Stomach (tissue), 9 donors: ENCODE measurements around the gene TENM3. TPM values are rescaled to one million over a fixed set of nuclear protein-coding genes. Genes with fewer than 3 reads are reported as not detected.

Experiments used
- DNase-seq, 2 donors: peaks; one replicate each; pipeline versions ENCODE4 v3.0.0 to v3.0.0-alpha.2; 2013 to 2019
- H3K27ac ChIP-seq, 5 donors: fragments of 200-600 bp in 4 of 5; sonication (generic) in 4 of 5; one replicate each; pipeline ENCODE4 v1.5.1; 2013 to 2019; ENCODE audit warnings: mild to moderate bottlenecking in 1 of 5, moderate library complexity in 1 of 5
- H3K27me3 ChIP-seq, 3 donors: fragments of 200-600 bp; sonication (generic); one replicate each; pipeline ENCODE4 v1.5.1; 2017 to 2019; ENCODE audit warnings: mixed run types in 1 of 3
- H3K36me3 ChIP-seq, 4 donors: fragments of 200-600 bp; sonication (generic); 1 replicate in 3 of 4; 2 replicates in 1 of 4; pipeline ENCODE4 v1.5.1; 2016 to 2019
- H3K4me1 ChIP-seq, 4 donors: fragments of 200-600 bp; sonication (generic); one replicate each; pipeline ENCODE4 v1.5.1; 2016 to 2019
- H3K4me3 ChIP-seq, 4 donors: fragments of 200-600 bp; sonication (generic) in 3 of 4; one replicate each; pipeline ENCODE4 v1.5.1; 2016 to 2019; ENCODE audit warnings: mild to moderate bottlenecking in 1 of 4
- H3K9me3 ChIP-seq, 4 donors: fragments of 200-600 bp; sonication (generic); one replicate each; pipeline ENCODE4 v1.5.1; 2016 to 2019
- CTCF ChIP-seq, 7 experiments: fragments of 450-650 bp in 4 of 7; fragments of 200-600 bp in 3 of 7; sonication (generic) in 3 of 7; IDR thresholded peaks; one replicate each; pipeline ENCODE4 v1.5.1; 2016 to 2019; ENCODE audit warnings: antibody characterized with exemption in 7 of 7, control low read depth in 2 of 7, mild to moderate bottlenecking in 1 of 7
- EP300 ChIP-seq: sonication (generic); formaldehyde crosslinking; IDR thresholded peaks from one replicate; pipeline ENCODE4 v1.6.1; 2017; ENCODE audit warnings: antibody characterized with exemption
- POLR2A ChIP-seq, 4 donors: fragments of 450-650 bp; IDR thresholded peaks; one replicate each; pipeline ENCODE4 v1.6.1; 2016; ENCODE audit warnings: antibody characterized with exemption in 4 of 4, control low read depth in 2 of 4, mild to moderate bottlenecking in 1 of 4, moderate library complexity in 1 of 4
- POLR2AphosphoS5 ChIP-seq, 3 donors: sonication (generic); formaldehyde crosslinking; IDR thresholded peaks; one replicate each; pipeline ENCODE4 v1.6.1; 2016; ENCODE audit warnings: antibody characterized with exemption in 3 of 3
- WGBS, 5 donors: extraction: QIAGEN DNeasy Blood & Tissue Kit in 3 of 5; methylation state at CpG; one replicate each; pipeline versions ENCODE4 v1.1.5 to v1.1.7; 2013 to 2018; 5-methylcytosine and 5-hydroxymethylcytosine counted together
- intact Hi-C: fragments of 100-400 bp; cut with DNase I; formaldehyde crosslinking; loops from one replicate; pipeline ENCODE4 v1.15.1; 2023; ENCODE audit warnings: low total_unique reads
- polyA plus RNA-seq, 3 donors: library from polyadenylated mRNA; stranded (reverse); fragments of 200-250 nt; gene quantifications; one replicate each; pipeline ENCODE4 v1.2.3, GENCODE V29; 2013
- total RNA-seq, 5 donors: library from RNA; depleted of rRNA; stranded (reverse); fragments of >200 nt; gene quantifications; one replicate each; pipeline versions ENCODE4 v1.1.0 to v1.2.3, GENCODE V29; 2014 to 2016
- donor health status: healthy with polysubstance abuse.
- donor health status: Bipolar disorder and iron deficiency.
- donor health status: healthy.

Gene TENM3
- total and polyA plus RNA-seq, 8 donors = under 0.01 to 8.3 (median 0.44) TPM

GRCh38 chr4:182231080-182231479 is 12.1 kb upstream of the TENM3 start:
- no peaks in the 10 kb centered on the region for H3K36me3 ChIP-seq
- no peak overlapping the region for H3K4me3 ChIP-seq
- 34 to 60% (median 47%) methylated on average over 4 of the region's 4 CpGs for WGBS, 5 donors
- no peaks in the 10 kb centered on the region for H3K27me3 ChIP-seq
- DNase-seq = no peak
- intact Hi-C loops = no loop called here
- no peak overlapping the region for H3K27ac ChIP-seq
- no peaks in the 10 kb centered on the region for H3K4me1 ChIP-seq
- TF ChIP-seq EP300 (no peak), CTCF (IDR thresholded peaks at IDR 0.05) (no peak), POLR2A (IDR thresholded peaks at IDR 0.05) (no peak), POLR2AphosphoS5 (IDR thresholded peaks at IDR 0.05) (no peak)
- H3K9me3 ChIP-seq = no peaks in the 10 kb centered on the region

GRCh38 chr4:182231496-182231895 is 11.7 kb upstream of the TENM3 start:
- Histone ChIP-seq H3K27ac (no peak overlapping the region), H3K4me3 (no peak overlapping the region), H3K4me1 (no peaks in the 10 kb centered on the region), H3K27me3 (no peaks in the 10 kb centered on the region), H3K9me3 (no peaks in the 10 kb centered on the region), H3K36me3 (no peaks in the 10 kb centered on the region)
- whole genome bisulfite sequencing, 5 donors = 34 to 80% (median 54%) methylated on average over 5 of the region's 5 CpGs
- intact Hi-C loops = no loop called here
- TF ChIP-seq POLR2A (IDR thresholded peaks at IDR 0.05) = no peak
- no peak for DNase-seq

GRCh38 chr4:182233310-182234090 is 9.7 kb upstream of the TENM3 start:
- 75 to 87% (median 81%) methylated on average over 12 of the region's 12 CpGs for WGBS, 5 donors
- H3K9me3 ChIP-seq = no peaks in the 10 kb centered on the region
- no peaks in the 10 kb centered on the region for H3K4me1 ChIP-seq
- intact Hi-C loops = no loop called here
- H3K4me3 ChIP-seq = no peak overlapping the region
- H3K36me3 ChIP-seq = no peaks in the 10 kb centered on the region
- TF ChIP-seq EP300 (no peak), POLR2A (IDR thresholded peaks at IDR 0.05) (no peak), POLR2AphosphoS5 (IDR thresholded peaks at IDR 0.05) (no peak), CTCF (IDR thresholded peaks at IDR 0.05) (no peak)
- no peak for DNase-seq
- H3K27ac ChIP-seq = no peak overlapping the region
- no peaks in the 10 kb centered on the region for H3K27me3 ChIP-seq

- H3K9me3 ChIP-seq = no peaks in the 10 kb centered on the region
- no peaks in the 10 kb centered on the region for H3K36me3 ChIP-seq
- no peaks in the 10 kb centered on the region for H3K4me1 ChIP-seq
- TF ChIP-seq CTCF (IDR thresholded peaks at IDR 0.05) = no peak
- no peak for TF ChIP-seq EP300
- TF ChIP-seq POLR2A (IDR thresholded peaks at IDR 0.05) = no peak
- no peak for TF ChIP-seq POLR2AphosphoS5 (IDR thresholded peaks at IDR 0.05)
- WGBS, 5 donors = 76 to 81% (median 80%) methylated on average over 11 of the region's 11 CpGs
- no peak overlapping the region for H3K27ac ChIP-seq
- no peak overlapping the region for H3K4me3 ChIP-seq
- no peak for DNase-seq
- no peaks in the 10 kb centered on the region for H3K27me3 ChIP-seq
- intact Hi-C loops = no loop called here
Observed at GRCh38 chr4:182235021-182235795, 8.0 kb upstream of the TENM3 start.
